ENCODE results near the gene MAML3. TPM values are rescaled to one million over a fixed set of nuclear protein-coding genes. Genes with fewer than 3 reads are reported as not detected.

Gene MAML3
- total and polyA plus RNA-seq, 9 donors: 11.1 to 23.8 (median 14.9) TPM

GRCh38 chr4:140056015-140056414 is 98.0 kb downstream of the MAML3 start:
- WGBS, 3 donors: 96 to 98% (median 97%) methylated on average over 3 of the region's 3 CpGs
- intact Hi-C loops (cut with DNase I): loop anchor here in 1 of 4 donors (5.0 kb wide), 1 partner anchor 196 kb away; no protein-coding TSS in a partner anchor
- DNase-seq: no peak
- Histone ChIP-seq H3K4me1 (ENCODE audit: insufficient read depth) (no peaks in the 10 kb centered on the region), H3K36me3 (no peaks in the 10 kb centered on the region), H3K9me3 (no peaks in the 10 kb centered on the region), H3K4me3 (no peak overlapping the region), H3K27me3 (no peaks in the 10 kb centered on the region), H3K27ac (no peak overlapping the region)
- TF ChIP-seq POLR2A (IDR thresholded peaks at IDR 0.05): no peak
- TF ChIP-seq EP300 (IDR thresholded peaks at IDR 0.05): no peak
- TF ChIP-seq, protein P1, sequence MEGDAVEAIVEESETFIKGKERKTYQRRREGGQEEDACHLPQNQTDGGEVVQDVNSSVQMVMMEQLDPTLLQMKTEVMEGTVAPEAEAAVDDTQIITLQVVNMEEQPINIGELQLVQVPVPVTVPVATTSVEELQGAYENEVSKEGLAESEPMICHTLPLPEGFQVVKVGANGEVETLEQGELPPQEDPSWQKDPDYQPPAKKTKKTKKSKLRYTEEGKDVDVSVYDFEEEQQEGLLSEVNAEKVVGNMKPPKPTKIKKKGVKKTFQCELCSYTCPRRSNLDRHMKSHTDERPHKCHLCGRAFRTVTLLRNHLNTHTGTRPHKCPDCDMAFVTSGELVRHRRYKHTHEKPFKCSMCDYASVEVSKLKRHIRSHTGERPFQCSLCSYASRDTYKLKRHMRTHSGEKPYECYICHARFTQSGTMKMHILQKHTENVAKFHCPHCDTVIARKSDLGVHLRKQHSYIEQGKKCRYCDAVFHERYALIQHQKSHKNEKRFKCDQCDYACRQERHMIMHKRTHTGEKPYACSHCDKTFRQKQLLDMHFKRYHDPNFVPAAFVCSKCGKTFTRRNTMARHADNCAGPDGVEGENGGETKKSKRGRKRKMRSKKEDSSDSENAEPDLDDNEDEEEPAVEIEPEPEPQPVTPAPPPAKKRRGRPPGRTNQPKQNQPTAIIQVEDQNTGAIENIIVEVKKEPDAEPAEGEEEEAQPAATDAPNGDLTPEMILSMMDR (IDR thresholded peaks at IDR 0.05): no peak

- H3K9me3 ChIP-seq: no peaks in the 10 kb centered on the region
- 49 to 58% (median 52%) methylated on average over 1 of the region's 1 CpG for whole genome bisulfite sequencing, 3 donors
- no peak overlapping the region for H3K27ac ChIP-seq
- peaks cover 2% of the 10 kb centered on the region for H3K4me1 ChIP-seq (ENCODE audit: insufficient read depth)
- H3K36me3 ChIP-seq: no peaks in the 10 kb centered on the region
- TF ChIP-seq, protein P1 (IDR thresholded peaks at IDR 0.05): no peak
- TF ChIP-seq EP300 (IDR thresholded peaks at IDR 0.05): no peak
- TF ChIP-seq POLR2A (IDR thresholded peaks at IDR 0.05): no peak
- intact Hi-C loops (cut with DNase I): loop anchor here in 3 of 4 donors (5.0 kb wide), 2 partner anchors 97 to 197 kb away; partner anchors contain the start of gene MAML3 (in 1 of the 3)
- DNase-seq: no peak
- no peak overlapping the region for H3K4me3 ChIP-seq
- H3K27me3 ChIP-seq: no peaks in the 10 kb centered on the region
Observed at GRCh38 chr4:140054861-140055260, 99.1 kb downstream of the MAML3 start.

DNA sequence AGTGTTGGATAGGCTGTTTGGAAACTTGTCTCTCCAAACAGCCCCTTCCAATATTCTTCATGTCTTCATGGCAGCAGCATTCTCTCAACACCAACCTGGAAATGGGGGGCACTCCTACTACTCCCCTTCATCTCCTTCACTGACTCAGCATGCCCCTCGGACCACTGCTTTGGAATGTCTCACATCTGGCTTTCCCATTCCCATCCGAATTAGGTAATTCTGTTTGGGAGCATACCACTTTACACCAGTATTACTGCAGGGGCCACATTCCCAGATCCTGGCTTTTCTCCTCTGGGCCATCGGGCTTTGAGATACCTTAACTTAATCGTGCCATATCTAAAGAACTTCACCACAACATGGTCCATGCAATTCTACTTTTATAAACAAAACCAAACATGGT is 100.8 kb downstream of the MAML3 start:
- WGBS, 3 donors: 90 to 96% (median 95%) methylated on average over 4 of the region's 4 CpGs
- intact Hi-C loops (cut with DNase I): loop anchor here in 2 of 4 donors (5.0 kb wide), 2 partner anchors 99 to 199 kb away; partner anchors contain the start of gene MAML3 (in 1 of the 2)
- H3K9me3 ChIP-seq: no peaks in the 10 kb centered on the region
- H3K4me1 ChIP-seq (ENCODE audit: insufficient read depth): peaks cover 5% of the 10 kb centered on the region
- H3K27ac ChIP-seq: no peak overlapping the region
- no peak overlapping the region for H3K4me3 ChIP-seq
- no peak for TF ChIP-seq POLR2A (IDR thresholded peaks at IDR 0.05)
- TF ChIP-seq EP300 (IDR thresholded peaks at IDR 0.05): no peak
- TF ChIP-seq, protein P1 (IDR thresholded peaks at IDR 0.05): no peak
- H3K27me3 ChIP-seq: no peaks in the 10 kb centered on the region
- no peak for DNase-seq
- no peaks in the 10 kb centered on the region for H3K36me3 ChIP-seq

- DNase-seq: peak in 3 of 5 donors; percentile 48 to 61 (median 59)
- Histone ChIP-seq H3K4me1 (ENCODE audit: insufficient read depth) (peaks cover 5% of the 10 kb centered on the region), H3K9me3 (no peaks in the 10 kb centered on the region), H3K36me3 (no peaks in the 10 kb centered on the region), H3K27me3 (no peaks in the 10 kb centered on the region), H3K27ac (no peak overlapping the region), H3K4me3 (no peak overlapping the region)
- intact Hi-C loops (cut with DNase I): loop anchor here in 2 of 4 donors (5.0 kb wide), 2 partner anchors 100 to 200 kb away; partner anchors contain the start of gene MAML3 (in 1 of the 2)
- TF ChIP-seq POLR2A (IDR thresholded peaks at IDR 0.05): no peak
- TF ChIP-seq, protein P1 (IDR thresholded peaks at IDR 0.05): peak in 1 of 3 donors; percentile 37
- 61 to 67% (median 62%) methylated on average over 3 of the region's 3 CpGs for WGBS, 3 donors
Observed at GRCh38 chr4:140052050-140052449, 101.9 kb downstream of the MAML3 start.
